Peyer's patch (tissue), 4 donors: ENCODE measurements around the gene TCF4. TPM values are rescaled to one million over a fixed set of nuclear protein-coding genes. Genes with fewer than 3 reads are reported as not detected.
A peak's percentile ranks its signal among the peaks of the same experiment; 100 is the strongest.

Experiments used
- DNase-seq, 3 donors: peaks; one replicate each; pipeline ENCODE4 v3.0.0-alpha.2; 2017 to 2019
- H3K27ac ChIP-seq, 4 donors: fragments of 200-600 bp; sonication (generic); one replicate each; pipeline ENCODE4 v1.5.1; 2016 to 2019
- H3K27me3 ChIP-seq, 2 donors: fragments of 200-600 bp; sonication (generic); one replicate each; pipeline ENCODE4 v1.5.1; 2019
- H3K36me3 ChIP-seq, 3 donors: fragments of 200-600 bp; sonication (generic); one replicate each; pipeline ENCODE4 v1.5.1; 2016 to 2019
- H3K4me1 ChIP-seq, 4 donors: fragments of 200-600 bp; sonication (generic); one replicate each; pipeline ENCODE4 v1.5.1; 2016 to 2019
- H3K4me3 ChIP-seq, 4 donors: fragments of 200-600 bp; sonication (generic); 1 replicate in 3 of 4; 2 replicates in 1 of 4; pipeline ENCODE4 v1.5.1; 2016 to 2019; ENCODE audit warnings: mild to moderate bottlenecking in 1 of 4
- H3K9me3 ChIP-seq, 4 donors: fragments of 200-600 bp; sonication (generic); one replicate each; pipeline ENCODE4 v1.5.1; 2016 to 2019; ENCODE audit warnings: mild to moderate bottlenecking in 1 of 4
- POLR2A ChIP-seq, 2 donors: fragments of 450-650 bp; IDR thresholded peaks; one replicate each; pipeline ENCODE4 v1.5.1; 2017; ENCODE audit warnings: antibody characterized with exemption in 2 of 2, mild to moderate bottlenecking in 2 of 2, moderate library complexity in 2 of 2
- total RNA-seq, 4 donors: library from RNA; depleted of rRNA; stranded (reverse); fragments of >200 nt; gene quantifications; one replicate each; pipeline ENCODE4 v1.1.0, GENCODE V29; 2016
- TF ChIP-seq, protein P1 (sequence below), 6 experiments: fragments of 450-650 bp in 4 of 6; fragments of 200-600 bp in 2 of 6; sonication (generic) in 1 of 6; IDR thresholded peaks; one replicate each; pipeline ENCODE4 v1.5.1; 2017 to 2019; ENCODE audit warnings: antibody characterized with exemption in 6 of 6, mild to moderate bottlenecking in 3 of 6, moderate library complexity in 1 of 6

The TCF4 gene
- total RNA-seq, 4 donors from 2014 or later, result 11.9 to 190 (median 33.8) TPM

DNA sequence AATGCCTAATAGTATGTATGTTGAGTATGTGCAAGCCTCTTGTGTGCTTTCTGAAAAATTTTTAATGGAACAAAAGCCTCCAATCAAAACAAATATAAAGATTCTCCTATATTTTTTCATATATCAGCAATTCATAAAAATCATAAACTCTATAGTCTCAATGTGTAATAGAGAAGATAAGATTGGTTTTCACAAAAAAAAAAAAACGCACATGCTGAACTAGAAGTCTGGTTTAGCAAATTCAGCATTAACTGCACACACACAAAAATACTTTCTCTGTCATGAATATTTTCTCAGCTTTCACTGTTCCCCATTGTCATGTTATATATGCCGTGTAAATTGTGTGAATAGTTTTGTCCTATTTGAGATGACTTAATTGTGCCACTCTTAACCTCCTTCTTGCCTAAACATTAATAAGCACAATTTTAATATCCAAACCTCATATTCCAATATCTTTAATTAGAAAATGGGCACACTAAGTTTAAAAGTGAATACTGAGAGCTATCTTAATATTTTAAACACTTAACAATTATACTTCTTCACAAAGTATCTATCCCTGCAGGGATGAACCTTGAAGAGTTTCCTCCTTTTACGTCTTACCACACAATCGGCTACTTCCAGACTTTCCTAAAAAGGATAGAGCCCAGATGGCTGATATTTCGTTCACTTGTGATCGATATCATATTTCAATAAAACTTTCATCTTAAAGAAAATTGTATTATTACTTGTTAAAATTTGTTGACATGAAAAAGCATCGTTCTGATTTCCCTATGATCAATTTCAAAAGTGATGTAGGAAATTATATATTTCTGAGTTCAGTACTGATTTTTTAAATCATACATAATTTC, 242.7 kb downstream of the TCF4 start:
- no peak for DNase-seq
- TF ChIP-seq, protein P1, sequence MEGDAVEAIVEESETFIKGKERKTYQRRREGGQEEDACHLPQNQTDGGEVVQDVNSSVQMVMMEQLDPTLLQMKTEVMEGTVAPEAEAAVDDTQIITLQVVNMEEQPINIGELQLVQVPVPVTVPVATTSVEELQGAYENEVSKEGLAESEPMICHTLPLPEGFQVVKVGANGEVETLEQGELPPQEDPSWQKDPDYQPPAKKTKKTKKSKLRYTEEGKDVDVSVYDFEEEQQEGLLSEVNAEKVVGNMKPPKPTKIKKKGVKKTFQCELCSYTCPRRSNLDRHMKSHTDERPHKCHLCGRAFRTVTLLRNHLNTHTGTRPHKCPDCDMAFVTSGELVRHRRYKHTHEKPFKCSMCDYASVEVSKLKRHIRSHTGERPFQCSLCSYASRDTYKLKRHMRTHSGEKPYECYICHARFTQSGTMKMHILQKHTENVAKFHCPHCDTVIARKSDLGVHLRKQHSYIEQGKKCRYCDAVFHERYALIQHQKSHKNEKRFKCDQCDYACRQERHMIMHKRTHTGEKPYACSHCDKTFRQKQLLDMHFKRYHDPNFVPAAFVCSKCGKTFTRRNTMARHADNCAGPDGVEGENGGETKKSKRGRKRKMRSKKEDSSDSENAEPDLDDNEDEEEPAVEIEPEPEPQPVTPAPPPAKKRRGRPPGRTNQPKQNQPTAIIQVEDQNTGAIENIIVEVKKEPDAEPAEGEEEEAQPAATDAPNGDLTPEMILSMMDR (IDR thresholded peaks at IDR 0.05), result no peak
- no peak for TF ChIP-seq POLR2A (IDR thresholded peaks at IDR 0.05)
- Histone ChIP-seq H3K27me3 (no peaks in the 10 kb centered on the region), H3K9me3 (no peaks in the 10 kb centered on the region), H3K4me1 (no peaks in the 10 kb centered on the region), H3K36me3 (no peaks in the 10 kb centered on the region), H3K4me3 (no peak overlapping the region), H3K27ac (no peak overlapping the region)

DNA sequence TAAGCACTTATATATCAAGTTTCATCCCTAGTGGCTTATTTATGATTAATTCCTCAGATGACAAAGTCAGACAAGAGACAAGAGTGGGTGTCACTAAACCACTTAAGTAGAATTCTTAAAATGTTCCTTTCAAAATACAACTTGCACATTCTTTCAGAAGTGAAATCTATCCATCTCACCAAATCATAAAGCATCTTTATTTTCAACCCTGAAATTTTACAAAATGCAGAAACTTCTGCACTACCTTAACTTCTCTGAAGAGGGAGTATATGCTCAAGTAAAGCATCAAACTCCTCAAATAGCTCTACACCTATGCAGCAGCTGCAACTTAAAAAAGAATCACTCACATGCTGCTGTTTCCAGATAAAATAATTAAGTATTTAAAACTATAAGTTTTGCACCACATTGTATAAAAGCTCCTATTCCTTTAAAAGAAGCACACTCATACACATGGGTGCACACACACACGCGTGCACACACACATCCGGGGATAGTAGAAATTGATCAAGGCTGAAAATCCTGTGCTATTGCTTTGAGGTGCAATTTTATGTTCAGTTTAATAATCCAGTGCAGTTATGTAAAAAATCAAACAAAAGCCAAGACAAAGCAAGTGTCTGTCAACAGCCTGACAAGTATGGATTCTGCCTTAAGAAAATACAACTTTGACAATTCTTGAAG, 244.5 kb downstream of the TCF4 start:
- Histone ChIP-seq H3K36me3 (no peaks in the 10 kb centered on the region), H3K4me1 (peaks cover 0 to 10% (median 0%) of the 10 kb centered on the region in 4 donors), H3K4me3 (no peak overlapping the region), H3K9me3 (no peaks in the 10 kb centered on the region), H3K27ac (no peak overlapping the region), H3K27me3 (no peaks in the 10 kb centered on the region)
- TF ChIP-seq, protein P1 (IDR thresholded peaks at IDR 0.05), result peak; percentile 15 to 38 (median 31)
- TF ChIP-seq POLR2A (IDR thresholded peaks at IDR 0.05), result no peak
- no peak for DNase-seq

DNA sequence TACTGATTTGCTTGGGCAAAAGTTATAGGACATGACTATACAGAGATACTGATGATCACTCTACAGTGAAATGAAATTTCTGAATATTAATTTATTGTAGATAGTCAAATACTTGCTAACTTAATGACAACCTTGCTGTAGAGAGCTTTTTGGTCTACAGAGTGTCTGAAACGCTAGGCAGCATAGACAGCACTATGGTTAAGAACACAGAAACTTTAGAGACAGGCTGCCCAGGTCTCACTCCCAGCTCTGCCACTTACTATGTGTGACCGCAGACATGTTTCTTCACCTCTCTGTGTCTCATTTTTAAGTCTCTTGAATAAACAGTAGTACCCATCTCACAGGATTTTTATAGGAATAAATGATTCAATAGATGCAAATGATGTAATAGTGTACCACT, 247.0 kb downstream of the TCF4 start:
- H3K4me3 ChIP-seq, result no peak overlapping the region
- DNase-seq, result no peak
- H3K27me3 ChIP-seq, result no peaks in the 10 kb centered on the region
- peaks cover 0 to 10% (median 0%) of the 10 kb centered on the region in 4 donors for H3K4me1 ChIP-seq
- no peaks in the 10 kb centered on the region for H3K9me3 ChIP-seq
- no peak overlapping the region for H3K27ac ChIP-seq
- H3K36me3 ChIP-seq, result no peaks in the 10 kb centered on the region
- TF ChIP-seq, protein P1 (IDR thresholded peaks at IDR 0.05), result no peak
- no peak for TF ChIP-seq POLR2A (IDR thresholded peaks at IDR 0.05)

DNA sequence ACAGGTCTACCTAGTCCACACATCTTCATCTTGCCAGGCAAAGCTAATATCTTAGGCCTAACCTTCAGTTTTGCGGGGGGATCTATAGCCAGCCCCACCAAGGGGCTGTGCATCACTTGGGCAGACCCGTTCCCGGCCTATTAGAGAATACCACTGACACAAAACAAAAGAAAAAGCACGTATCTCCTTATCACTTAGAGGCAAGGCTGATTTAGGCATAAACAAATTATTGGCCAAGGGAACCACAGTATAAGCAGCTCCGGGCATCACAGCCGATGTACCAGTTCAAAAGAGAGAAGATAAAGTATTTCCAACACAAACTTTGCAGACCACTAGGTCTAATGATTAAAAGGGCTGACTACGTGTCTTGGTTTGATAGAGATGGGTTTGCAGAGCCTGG, 248.0 kb downstream of the TCF4 start:
- no peaks in the 10 kb centered on the region for H3K36me3 ChIP-seq
- H3K9me3 ChIP-seq, result no peaks in the 10 kb centered on the region
- TF ChIP-seq, protein P1 (IDR thresholded peaks at IDR 0.05), result no peak
- no peak for TF ChIP-seq POLR2A (IDR thresholded peaks at IDR 0.05)
- DNase-seq, result no peak
- peak overlapping the region in 1 of 4 donors; percentile 55 for H3K27ac ChIP-seq
- no peaks in the 10 kb centered on the region for H3K27me3 ChIP-seq
- peaks cover 0 to 10% (median 0%) of the 10 kb centered on the region in 4 donors for H3K4me1 ChIP-seq
- H3K4me3 ChIP-seq, result no peak overlapping the region

DNA sequence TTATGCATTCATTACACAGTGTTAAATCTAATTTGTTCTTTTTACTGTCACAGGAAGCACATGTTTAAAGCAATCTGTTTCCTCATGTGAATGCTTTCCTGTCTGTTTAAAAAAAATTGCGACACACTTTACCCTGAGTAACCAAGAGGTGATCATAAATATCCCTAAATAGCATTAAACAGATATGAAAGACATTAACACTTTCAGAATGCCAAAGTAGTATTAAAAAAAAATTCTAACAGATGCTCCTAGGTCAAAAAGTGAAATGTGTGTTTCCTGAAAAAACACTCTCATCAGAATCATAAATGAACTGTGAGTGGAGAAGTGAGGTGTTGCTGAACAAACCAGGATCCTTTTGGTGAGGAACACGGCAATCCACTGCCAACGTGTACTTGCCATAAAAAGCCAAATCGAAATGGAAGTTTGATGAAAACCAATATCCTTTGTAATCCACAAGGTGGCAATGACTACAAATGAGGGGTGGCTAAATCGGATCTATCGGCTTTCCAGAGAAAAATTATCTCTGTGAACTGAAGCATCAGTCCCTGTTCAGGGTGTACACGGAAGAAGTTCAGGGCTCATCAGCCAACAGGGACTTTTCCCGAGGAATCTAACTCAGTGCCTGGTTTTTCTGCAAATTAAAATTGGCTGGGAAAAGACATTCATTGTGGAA, 248.9 kb downstream of the TCF4 start:
- DNase-seq, result no peak
- peaks cover 0 to 10% (median 0%) of the 10 kb centered on the region in 4 donors for H3K4me1 ChIP-seq
- peak overlapping the region in 1 of 4 donors; percentile 55 for H3K27ac ChIP-seq
- TF ChIP-seq POLR2A (IDR thresholded peaks at IDR 0.05), result no peak
- TF ChIP-seq, protein P1 (IDR thresholded peaks at IDR 0.05), result no peak
- no peaks in the 10 kb centered on the region for H3K36me3 ChIP-seq
- no peak overlapping the region for H3K4me3 ChIP-seq
- no peaks in the 10 kb centered on the region for H3K9me3 ChIP-seq
- H3K27me3 ChIP-seq, result no peaks in the 10 kb centered on the region
